OCI-LY3 (cell line): ENCODE results near the gene ANXA11.

Experiments
- EZH2phosphoT487 ChIP-seq: fragments of 200-600 bp; shearing (Covaris generic); IDR thresholded peaks from 2 replicates; pipeline ENCODE4 v1.6.1; 2018; ENCODE audit warnings: antibody characterized with exemption, mixed run types, low read depth
- TF ChIP-seq, protein P1 (sequence below): fragments of 200-600, 300-600 bp; sonication (generic); IDR thresholded peaks from 2 replicates; pipeline ENCODE4 v1.5.1; 2014; ENCODE audit warnings: antibody characterized with exemption, low read length, low read depth

- TF ChIP-seq, protein P1, sequence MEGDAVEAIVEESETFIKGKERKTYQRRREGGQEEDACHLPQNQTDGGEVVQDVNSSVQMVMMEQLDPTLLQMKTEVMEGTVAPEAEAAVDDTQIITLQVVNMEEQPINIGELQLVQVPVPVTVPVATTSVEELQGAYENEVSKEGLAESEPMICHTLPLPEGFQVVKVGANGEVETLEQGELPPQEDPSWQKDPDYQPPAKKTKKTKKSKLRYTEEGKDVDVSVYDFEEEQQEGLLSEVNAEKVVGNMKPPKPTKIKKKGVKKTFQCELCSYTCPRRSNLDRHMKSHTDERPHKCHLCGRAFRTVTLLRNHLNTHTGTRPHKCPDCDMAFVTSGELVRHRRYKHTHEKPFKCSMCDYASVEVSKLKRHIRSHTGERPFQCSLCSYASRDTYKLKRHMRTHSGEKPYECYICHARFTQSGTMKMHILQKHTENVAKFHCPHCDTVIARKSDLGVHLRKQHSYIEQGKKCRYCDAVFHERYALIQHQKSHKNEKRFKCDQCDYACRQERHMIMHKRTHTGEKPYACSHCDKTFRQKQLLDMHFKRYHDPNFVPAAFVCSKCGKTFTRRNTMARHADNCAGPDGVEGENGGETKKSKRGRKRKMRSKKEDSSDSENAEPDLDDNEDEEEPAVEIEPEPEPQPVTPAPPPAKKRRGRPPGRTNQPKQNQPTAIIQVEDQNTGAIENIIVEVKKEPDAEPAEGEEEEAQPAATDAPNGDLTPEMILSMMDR, result no peak
- no peak for TF ChIP-seq EZH2phosphoT487
These were observed 40.7 kb downstream of the ANXA11 start for GRCh38 chr10:80164596-80164995.
